ENCODE results near the gene DNAJC7.

Gene DNAJC7

DNA sequence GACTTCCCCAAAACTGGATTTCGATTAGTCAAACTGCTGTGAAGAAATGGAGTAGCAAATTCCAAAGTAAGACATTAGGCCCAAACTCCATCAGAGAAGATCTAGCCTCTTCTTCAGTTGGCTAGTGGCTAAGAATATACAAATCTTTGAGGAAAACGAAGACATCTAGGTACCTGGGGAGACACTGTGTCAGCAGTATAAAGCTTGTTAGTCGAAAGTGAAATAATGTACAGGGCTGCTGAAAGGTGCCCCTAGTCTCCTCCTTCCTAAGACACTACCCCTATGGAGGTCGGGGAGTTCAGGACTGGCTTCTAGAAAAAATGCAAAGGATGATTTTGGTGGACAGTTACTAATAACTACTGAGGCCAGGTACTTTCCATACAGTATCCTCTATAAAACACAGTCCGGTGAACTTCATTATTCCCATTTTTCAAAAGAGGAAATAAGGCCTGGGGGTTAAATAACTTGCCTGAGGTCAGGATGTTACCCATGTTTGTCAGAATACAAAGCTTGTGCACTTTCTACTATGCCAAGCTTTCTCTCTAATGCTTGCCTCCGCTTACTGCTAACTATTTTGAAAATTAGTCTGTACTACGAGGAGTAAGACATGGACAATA, 15.0 kb downstream of the DNAJC7 start:
- H2AFZ ChIP-seq (ENCODE audit: low read depth, low read length, severe bottlenecking) = no peak overlapping the region
- no peak overlapping the region for H3K4me3 ChIP-seq (ENCODE audit: insufficient read depth, low read length, poor library complexity, severe bottlenecking)
- H4K20me1 ChIP-seq (ENCODE audit: low read depth, low read length) = peaks cover 11% of the 10 kb centered on the region; the same call in 1 of the 2 replicates

GRCh38 chr17:42001729-42002128, 15.5 kb downstream of the DNAJC7 start:
- H3K4me3 ChIP-seq (ENCODE audit: insufficient read depth, low read length, poor library complexity, severe bottlenecking) = no peak overlapping the region
- no peaks in the 10 kb centered on the region for H3K9me3 ChIP-seq (ENCODE audit: insufficient read depth, low read length)
- H4K20me1 ChIP-seq (ENCODE audit: low read depth, low read length) = peaks cover 7% of the 10 kb centered on the region; the same call in 1 of the 2 replicates
- H3F3A ChIP-seq (ENCODE audit: insufficient read depth) = peaks cover 12% of the 10 kb centered on the region
- no peak overlapping the region for H3K4me2 ChIP-seq (ENCODE audit: low read depth, low read length, poor library complexity, severe bottlenecking)
- no peaks in the 10 kb centered on the region for H3K9me2 ChIP-seq (replicated peaks; ENCODE audit: insufficient read depth, low read length)
- H3K27ac ChIP-seq (ENCODE audit: low read depth, low read length) = no peak overlapping the region
- H2AFZ ChIP-seq (ENCODE audit: low read depth, low read length, severe bottlenecking) = no peak overlapping the region
- H3K79me2 ChIP-seq (ENCODE audit: insufficient read depth, low read length) = peaks cover 62% of the 10 kb centered on the region
- H3K9ac ChIP-seq (ENCODE audit: low read length) = no peak overlapping the region
- H3K27me3 ChIP-seq (ENCODE audit: low read length) = no peaks in the 10 kb centered on the region
- TF ChIP-seq CTCF (IDR thresholded peaks at IDR 0.05; ENCODE audit: insufficient read depth, low read length, poor library complexity, severe bottlenecking) (no peak), EZH2phosphoT487 (conservative IDR thresholded peaks at IDR 0.05; ENCODE audit: low read length) (no peak)
- peaks cover 15% of the 10 kb centered on the region; the same call in 1 of the 2 replicates for H3K36me3 ChIP-seq (ENCODE audit: low read length)

More for the DNA sequence above, 15.0 kb downstream of the DNAJC7 start:
- H3K36me3 ChIP-seq (ENCODE audit: low read length) = peaks cover 15% of the 10 kb centered on the region; the same call in 1 of the 2 replicates
- no peaks in the 10 kb centered on the region for H3K9me3 ChIP-seq (ENCODE audit: insufficient read depth, low read length)
- H3K79me2 ChIP-seq (ENCODE audit: insufficient read depth, low read length) = peaks cover 68% of the 10 kb centered on the region
- TF ChIP-seq EZH2phosphoT487 (conservative IDR thresholded peaks at IDR 0.05; ENCODE audit: low read length) (no peak), CTCF (IDR thresholded peaks at IDR 0.05; ENCODE audit: insufficient read depth, low read length, poor library complexity, severe bottlenecking) (no peak)
- no peaks in the 10 kb centered on the region for H3K27me3 ChIP-seq (ENCODE audit: low read length)
- no peak overlapping the region for H3K9ac ChIP-seq (ENCODE audit: low read length)
- H3F3A ChIP-seq (ENCODE audit: insufficient read depth) = peaks cover 7% of the 10 kb centered on the region; the same call in 1 of the 2 replicates
- H3K9me2 ChIP-seq (replicated peaks; ENCODE audit: insufficient read depth, low read length) = no peaks in the 10 kb centered on the region
- no peak overlapping the region for H3K27ac ChIP-seq (ENCODE audit: low read depth, low read length)
- H3K4me2 ChIP-seq (ENCODE audit: low read depth, low read length, poor library complexity, severe bottlenecking) = no peak overlapping the region

DNA sequence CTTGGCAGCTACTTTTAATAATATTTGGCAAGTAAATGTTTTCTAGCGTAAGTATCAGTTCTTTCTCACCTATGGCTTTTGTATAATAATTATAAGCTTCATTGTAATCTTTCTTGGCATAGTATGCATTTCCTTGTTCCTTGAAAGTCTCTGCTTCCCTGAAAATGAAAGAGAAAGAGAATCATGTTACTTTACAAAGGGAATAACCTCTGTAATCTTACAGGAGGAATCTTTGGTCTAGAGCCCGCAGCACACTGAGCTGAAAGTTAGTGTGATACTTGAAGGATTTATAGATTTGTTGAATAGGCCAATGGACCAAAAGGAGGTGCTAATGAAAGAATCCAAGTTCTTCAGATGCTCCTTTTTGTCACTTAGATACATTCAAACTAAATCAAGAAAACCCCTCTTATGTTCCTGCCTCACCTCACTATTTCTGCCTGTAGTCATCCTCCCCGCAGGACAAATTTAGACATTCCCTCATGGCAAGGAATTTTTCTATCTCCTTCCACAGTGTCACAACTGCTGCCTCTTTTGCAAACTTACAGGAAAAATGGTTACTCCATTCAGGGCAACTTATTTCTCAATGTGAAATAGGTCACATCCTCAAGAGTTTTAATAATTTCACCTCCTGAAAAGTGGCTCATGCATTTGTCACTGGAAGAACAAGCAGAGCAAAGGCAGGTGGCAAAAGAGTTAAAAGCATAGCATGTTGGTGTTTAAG, 16.7 kb downstream of the DNAJC7 start:
- Histone ChIP-seq H3K79me2 (ENCODE audit: insufficient read depth, low read length) (peaks cover 51% of the 10 kb centered on the region), H4K20me1 (ENCODE audit: low read depth, low read length) (peaks cover 7% of the 10 kb centered on the region; the same call in 1 of the 2 replicates)
- TF ChIP-seq EZH2phosphoT487 (conservative IDR thresholded peaks at IDR 0.05; ENCODE audit: low read length) = no peak
- no peak for TF ChIP-seq CTCF (IDR thresholded peaks at IDR 0.05; ENCODE audit: insufficient read depth, low read length, poor library complexity, severe bottlenecking)

More for the DNA sequence above, 16.7 kb downstream of the DNAJC7 start:
- no peak overlapping the region for H2AFZ ChIP-seq (ENCODE audit: low read depth, low read length, severe bottlenecking)
- no peaks in the 10 kb centered on the region for H3K9me2 ChIP-seq (replicated peaks; ENCODE audit: insufficient read depth, low read length)
- no peaks in the 10 kb centered on the region for H3K9me3 ChIP-seq (ENCODE audit: insufficient read depth, low read length)
- no peak overlapping the region for H3K27ac ChIP-seq (ENCODE audit: low read depth, low read length)
- no peaks in the 10 kb centered on the region for H3K27me3 ChIP-seq (ENCODE audit: low read length)
- peaks cover 16% of the 10 kb centered on the region; the same call in 1 of the 2 replicates for H3K36me3 ChIP-seq (ENCODE audit: low read length)
- no peak overlapping the region for H3K4me3 ChIP-seq (ENCODE audit: insufficient read depth, low read length, poor library complexity, severe bottlenecking)
- no peak overlapping the region for H3K9ac ChIP-seq (ENCODE audit: low read length)
- no peak overlapping the region for H3K4me2 ChIP-seq (ENCODE audit: low read depth, low read length, poor library complexity, severe bottlenecking)
- peaks cover 24% of the 10 kb centered on the region for H3F3A ChIP-seq (ENCODE audit: insufficient read depth)
